ENCODE measurements around the gene GPR85.

- TF ChIP-seq CTCF (conservative IDR thresholded peaks at IDR 0.05) (no peak), EZH2 (IDR thresholded peaks at IDR 0.05; ENCODE audit: low read depth) (no peak)
These were observed 47.4 kb upstream of the GPR85 start for GRCh38 chr7:113134025-113134424.

Measured in PC-9 (cell line).